Measurements from ENCODE around the gene PPP4C. TPM values are rescaled to one million over a fixed set of nuclear protein-coding genes. Genes with fewer than 3 reads are reported as not detected.
"Not testable (repeated sequence)": the region's sequence is repeated elsewhere in the genome, so short reads cannot be mapped to it uniquely, and the experiment has no call there.

PPP4C gene
- total RNA-seq, 2 experiments from 2014 or later: 83.9 to 87.3 TPM

- intact Hi-C loops (cut with DNase I, micrococcal nuclease): loop anchor here in 1 of 2 experiments (10.0 kb wide), 1 partner anchor 50 kb away; the partner anchor contains the start of gene ALDOA
- no peaks in the 10 kb centered on the region for H3K27me3 ChIP-seq (ENCODE audit: control insufficient read depth in 1 of 2, insufficient read depth in 2 of 2, low read length in 2 of 2)
- Mint-ChIP-seq H3K27ac (no peak overlapping the region), H3K9me3 (no peaks in the 10 kb centered on the region), H3K36me3 (ENCODE audit: low read depth) (peaks cover 57% of the 10 kb centered on the region), H3K27me3 (no peaks in the 10 kb centered on the region), H3K4me3 (no peak overlapping the region), H3K4me1 (ENCODE audit: low read depth) (peaks cover 7% of the 10 kb centered on the region)
- ChIA-PET CTCF (interaction anchor here (0.7 to 1.5 kb wide), 2 partner anchors 22 to 38 kb away, joined by 3 to 4 read pairs; partner anchors contain the start of gene TBX6), POLR2A (interaction anchor here (0.9 to 1.5 kb wide), 3 partner anchors 22 to 69 kb away, joined by 3 to 4 read pairs (median 3); partner anchors contain the start of genes CORO1A and TBX6)
- H3K27ac ChIP-seq (ENCODE audit: low read depth in 1 of 2, low read length in 2 of 2): peak overlapping the region in 1 of 2 donors; percentile 30
- peaks cover 46% of the 10 kb centered on the region for H3K36me3 ChIP-seq (ENCODE audit: insufficient read depth, low read length)
- H3K4me3 ChIP-seq (ENCODE audit: low read length): no peak overlapping the region
- DNase-seq (no peak), ATAC-seq (ENCODE audit: poor library complexity) (no peak)
- peaks cover 40% of the 10 kb centered on the region for H3K4me1 ChIP-seq (ENCODE audit: insufficient read depth, low read length)
- TF ChIP-seq CTCF (IDR thresholded peaks at IDR 0.05): no peak
- no peaks in the 10 kb centered on the region for H3K9me3 ChIP-seq (ENCODE audit: control insufficient read depth in 1 of 2, insufficient read depth in 1 of 2, low read length in 2 of 2)
Measured at GRCh38 chr16:30114411-30114810, 38.6 kb downstream of the PPP4C start.

GRCh38 chr16:30114833-30115232, 39.0 kb downstream of the PPP4C start:
- not testable (repeated sequence) for H3K4me3 Mint-ChIP-seq; ATAC-seq (ENCODE audit: poor library complexity); DNase-seq; H3K4me3 ChIP-seq (ENCODE audit: low read length); H3K27me3 ChIP-seq (ENCODE audit: control insufficient read depth in 1 of 2, insufficient read depth in 2 of 2, low read length in 2 of 2); H3K9me3 Mint-ChIP-seq; H3K9me3 ChIP-seq (ENCODE audit: control insufficient read depth in 1 of 2, insufficient read depth in 1 of 2, low read length in 2 of 2); H3K27me3 Mint-ChIP-seq
- peak overlapping the region; percentile 15 to 30 for H3K27ac ChIP-seq (ENCODE audit: low read depth in 1 of 2, low read length in 2 of 2)
- peaks cover 41% of the 10 kb centered on the region for H3K4me1 ChIP-seq (ENCODE audit: insufficient read depth, low read length)
- H3K36me3 ChIP-seq (ENCODE audit: insufficient read depth, low read length): peaks cover 50% of the 10 kb centered on the region
- Mint-ChIP-seq H3K36me3 (ENCODE audit: low read depth) (peaks cover 61% of the 10 kb centered on the region), H3K27ac (peak overlapping the region; percentile 74), H3K4me1 (ENCODE audit: low read depth) (peaks cover 11% of the 10 kb centered on the region)
- ChIA-PET CTCF (interaction anchor here (0.7 to 1.5 kb wide), 2 partner anchors 23 to 38 kb away, joined by 3 to 4 read pairs; partner anchors contain the start of gene TBX6), POLR2A (interaction anchor here (1.1 to 1.5 kb wide), 3 partner anchors 22 to 67 kb away, joined by 3 to 5 read pairs (median 4); partner anchors contain the start of genes ALDOA and TBX6)
- intact Hi-C loops (cut with DNase I, micrococcal nuclease): loop anchor here in 1 of 2 experiments (10.0 kb wide), 1 partner anchor 50 kb away; the partner anchor contains the start of gene ALDOA

- Mint-ChIP-seq H3K4me1 (ENCODE audit: low read depth) (peaks cover 15% of the 10 kb centered on the region), H3K27ac (peak overlapping the region; percentile 74), H3K36me3 (ENCODE audit: low read depth) (peaks cover 64% of the 10 kb centered on the region), H3K27me3 (no peaks in the 10 kb centered on the region), H3K4me3 (no peak overlapping the region), H3K9me3 (no peaks in the 10 kb centered on the region)
- Histone ChIP-seq H3K9me3 (ENCODE audit: control insufficient read depth in 1 of 2, insufficient read depth in 1 of 2, low read length in 2 of 2) (no peaks in the 10 kb centered on the region), H3K36me3 (ENCODE audit: insufficient read depth, low read length) (peaks cover 50% of the 10 kb centered on the region), H3K4me3 (ENCODE audit: low read length) (no peak overlapping the region), H3K4me1 (ENCODE audit: insufficient read depth, low read length) (peaks cover 45% of the 10 kb centered on the region), H3K27ac (ENCODE audit: low read depth in 1 of 2, low read length in 2 of 2) (peak overlapping the region in 1 of 2 donors; percentile 15), H3K27me3 (ENCODE audit: control insufficient read depth in 1 of 2, insufficient read depth in 2 of 2, low read length in 2 of 2) (no peaks in the 10 kb centered on the region)
- peak; percentile 54 for ATAC-seq (ENCODE audit: poor library complexity)
- DNase-seq: peak in 6 of 14 experiments; percentile 18 to 58 (median 48)
- TF ChIP-seq CTCF (IDR thresholded peaks at IDR 0.05): no peak
- intact Hi-C loops (cut with DNase I, micrococcal nuclease): loop anchor here in 1 of 2 experiments (10.0 kb wide), 1 partner anchor 50 kb away; the partner anchor contains the start of gene ALDOA
- ChIA-PET POLR2A (interaction anchor here (1.1 to 1.5 kb wide), 3 partner anchors 23 to 67 kb away, joined by 3 to 5 read pairs (median 4); partner anchors contain the start of genes ALDOA and TBX6), CTCF (interaction anchor here (1.5 kb wide), 1 partner anchor 23 kb away, joined by 4 read pairs; the partner anchor contains the start of gene TBX6)
Measured at GRCh38 chr16:30115238-30115637, 39.4 kb downstream of the PPP4C start.

Data from CD4-positive, alpha-beta T cell (primary cell).